CD1c-positive myeloid dendritic cell (primary cell): Measurements from ENCODE around the gene RECQL.
"Not testable (repeated sequence)": the region's sequence is repeated elsewhere in the genome, so short reads cannot be mapped to it uniquely, and the experiment has no call there.

ENCODE experiments used
- DNase-seq: peaks from one replicate; pipeline ENCODE4 v3.0.0-alpha.2; 2016; ENCODE audit errors: extremely low spot score

The RECQL gene

DNA sequence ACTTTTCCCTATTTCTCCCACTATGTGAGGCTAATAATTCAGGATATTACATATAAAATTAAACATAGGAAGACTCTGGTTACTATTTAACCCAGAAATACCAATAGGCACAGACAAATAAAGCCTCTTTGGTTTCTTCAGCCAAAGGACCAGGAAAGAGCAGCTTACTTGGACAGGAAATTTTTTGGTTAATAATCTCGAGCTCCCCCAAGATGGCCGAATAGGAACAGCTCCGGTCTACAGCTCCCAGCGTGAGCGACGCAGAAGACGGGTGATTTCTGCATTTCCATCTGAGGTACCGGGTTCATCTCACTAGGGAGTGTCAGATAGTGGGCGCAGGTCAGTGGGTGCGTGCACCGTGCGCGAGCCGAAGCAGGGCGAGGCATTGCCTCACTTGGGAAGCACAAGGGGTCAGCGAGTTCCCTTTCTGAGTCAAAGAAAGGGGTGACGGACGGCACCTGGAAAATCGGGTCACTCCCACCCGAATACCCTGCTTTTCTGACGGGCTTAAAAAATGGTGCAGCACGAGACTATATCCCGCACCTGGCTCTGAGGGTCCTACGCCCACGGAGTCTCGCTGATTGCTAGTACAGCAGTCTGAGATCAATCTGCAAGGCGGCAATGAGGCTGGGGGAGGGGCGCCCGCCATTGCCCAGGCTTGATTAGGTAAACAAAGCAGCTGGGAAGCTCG, 82.3 kb downstream of the RECQL start:
- not testable (repeated sequence) for DNase-seq
